ENCODE data around the gene VPS13D. TPM values are rescaled to one million over a fixed set of nuclear protein-coding genes. Genes with fewer than 3 reads are reported as not detected.

Gene VPS13D
- total and polyA plus RNA-seq, 4 donors: 10.2 to 68.3 (median 12.6) TPM

DNA sequence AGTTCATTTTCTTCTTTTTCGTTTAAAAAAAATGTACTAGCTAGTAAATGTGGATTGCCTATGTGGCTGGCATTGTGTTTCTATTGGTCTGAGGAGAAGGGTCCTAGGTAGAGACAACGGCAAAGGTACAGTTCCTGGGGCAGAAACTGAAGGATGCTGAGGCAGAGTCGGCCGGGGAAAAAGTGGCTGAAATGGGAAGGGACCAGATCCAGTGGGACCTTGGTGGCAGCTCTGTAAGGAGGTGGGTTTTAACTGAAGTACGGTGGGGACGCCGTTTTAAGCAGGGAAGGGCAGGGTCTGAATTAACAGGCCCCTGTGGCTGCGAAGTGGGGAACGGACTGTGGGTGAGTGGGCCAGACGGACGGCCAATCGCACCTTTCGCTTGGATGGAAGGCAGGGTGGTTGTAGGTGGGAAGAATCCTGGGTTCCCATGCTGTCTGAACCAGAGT lies 420 bp upstream of the VPS13D start (continued):
- TF ChIP-seq CTCF (IDR thresholded peaks at IDR 0.05; ENCODE audit: low read depth, low read length, missing input control): no peak

GRCh38 chr1:12230549-12231275 lies 882 bp downstream of the VPS13D start:
- Histone ChIP-seq H3K27me3 (ENCODE audit: control insufficient read depth in 4 of 4, insufficient read depth in 4 of 4, low read length in 3 of 4) (no peaks in the 10 kb centered on the region), H3K9me3 (ENCODE audit: control insufficient read depth in 4 of 4, low read length in 3 of 4) (no peaks in the 10 kb centered on the region), H3K27ac (ENCODE audit: low read depth in 1 of 2, low read length in 2 of 2) (peak overlapping the region; percentile 92 to 95), H3K4me3 (ENCODE audit: low read depth in 1 of 3, low read length in 3 of 3) (peak overlapping the region; percentile 91 to 100 (median 94)), H3K4me1 (ENCODE audit: control insufficient read depth in 4 of 4, insufficient read depth in 4 of 4, low read length in 3 of 4) (peaks cover 7 to 19% (median 14%) of the 10 kb centered on the region in 4 donors), H3K36me3 (ENCODE audit: control insufficient read depth in 4 of 4, insufficient read depth in 3 of 4, low read depth in 1 of 4, low read length in 3 of 4) (peaks cover 0 to 6% (median 4%) of the 10 kb centered on the region in 4 donors), H3K9ac (ENCODE audit: low read depth in 1 of 2, low read length in 2 of 2) (peak overlapping the region; percentile 27 to 88)
- TF ChIP-seq, protein P1, sequence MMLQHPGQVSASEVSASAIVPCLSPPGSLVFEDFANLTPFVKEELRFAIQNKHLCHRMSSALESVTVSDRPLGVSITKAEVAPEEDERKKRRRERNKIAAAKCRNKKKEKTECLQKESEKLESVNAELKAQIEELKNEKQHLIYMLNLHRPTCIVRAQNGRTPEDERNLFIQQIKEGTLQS (IDR thresholded peaks at IDR 0.05): no peak
- TF ChIP-seq GABPA (IDR thresholded peaks at IDR 0.05 in 1 of 2, conservative IDR thresholded peaks at IDR 0.05 in 1 of 2) (no peak), HNF4G (IDR thresholded peaks at IDR 0.05) (no peak), SP1 (IDR thresholded peaks at IDR 0.05) (peak; percentile 52), HNF4A (conservative IDR thresholded peaks at IDR 0.05) (peak; percentile 18 to 53), REST (IDR thresholded peaks at IDR 0.05) (no peak), ZBTB33 (IDR thresholded peaks at IDR 0.05) (no peak), FOXA1 (IDR thresholded peaks at IDR 0.05) (no peak), RXRA (IDR thresholded peaks at IDR 0.05) (peak; percentile 65 to 67), FOXA2 (IDR thresholded peaks at IDR 0.05) (no peak), TAF1 (conservative IDR thresholded peaks at IDR 0.05) (no peak), YY1 (IDR thresholded peaks at IDR 0.05) (peak; percentile 67), NR2F2 (IDR thresholded peaks at IDR 0.05) (peak; percentile 23), EGR1 (IDR thresholded peaks at IDR 0.05; ENCODE audit: low read depth in 2 of 2) (no peak), CTCF (IDR thresholded peaks at IDR 0.05; ENCODE audit: low read depth, low read length, missing input control) (no peak), JUND (IDR thresholded peaks at IDR 0.05) (no peak), RAD21 (IDR thresholded peaks at IDR 0.05) (no peak)
- TF ChIP-seq, protein P2, sequence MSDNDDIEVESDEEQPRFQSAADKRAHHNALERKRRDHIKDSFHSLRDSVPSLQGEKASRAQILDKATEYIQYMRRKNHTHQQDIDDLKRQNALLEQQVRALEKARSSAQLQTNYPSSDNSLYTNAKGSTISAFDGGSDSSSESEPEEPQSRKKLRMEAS (IDR thresholded peaks at IDR 0.05): peak; percentile 29
- WGBS: under 1% methylated on average over 36 of the region's 36 CpGs
- peak; percentile 44 for DNase-seq (ENCODE audit: low spot score)

Data from liver (tissue), 9 donors.